Colonic mucosa (tissue), 4 donors: ENCODE results near the gene TGFBR2. TPM values are rescaled to one million over a fixed set of nuclear protein-coding genes. Genes with fewer than 3 reads are reported as not detected.

Source experiments
- DNase-seq: peaks from one replicate; pipeline ENCODE4 v3.0.0-alpha.2; 2020
- H3K27ac ChIP-seq: fragments of 200-600 bp; one replicate; pipeline ENCODE4 v1.8.0; 2021
- H3K27me3 ChIP-seq: fragments of 200-600 bp; one replicate; pipeline ENCODE4 v1.8.0; 2021
- H3K36me3 ChIP-seq: fragments of 200-600 bp; one replicate; pipeline ENCODE4 v1.8.0; 2021
- H3K4me1 ChIP-seq: fragments of 200-600 bp; one replicate; pipeline ENCODE4 v1.8.0; 2021; ENCODE audit warnings: mild to moderate bottlenecking
- H3K4me3 ChIP-seq: fragments of 200-600 bp; one replicate; pipeline ENCODE4 v1.8.0; 2021
- H3K9ac ChIP-seq, 2 donors: one replicate each; pipeline ENCODE4 v1.7.0; 2013; ENCODE audit warnings: control low read depth in 2 of 2, low read depth in 2 of 2, low read length in 2 of 2
- H3K9me3 ChIP-seq: fragments of 200-600 bp; one replicate; pipeline ENCODE4 v1.8.0; 2021
- CTCF ChIP-seq: fragments of 200-600 bp; IDR thresholded peaks from one replicate; pipeline ENCODE4 v1.8.0; 2022; ENCODE audit warnings: antibody characterized with exemption, mild to moderate bottlenecking
- intact Hi-C: fragments of 100-400 bp; cut with DNase I; formaldehyde crosslinking; loops from one replicate; pipeline ENCODE4 v1.14.1; 2022
- total RNA-seq, 2 donors: library from RNA; stranded (reverse); fragmentation: NEBNext Ultra II Directional in 1 of 2; extraction: Animal tissue kit (Norgen Biotek cat#: 25700) in 1 of 2; gene quantifications; one replicate each; pipeline ENCODE4 v1.2.1, GENCODE V29; 2021
- donor health status: healthy.
- donor health status: DM: no; HTN: no; CAD: no.
- donor health status: DM: no; HTN: no; CAD: no.

The TGFBR2 gene
- total RNA-seq, 2 donors from 2014 or later = 32.4 to 53.5 TPM

- Histone ChIP-seq H3K27me3 (no peaks in the 10 kb centered on the region), H3K4me3 (no peak overlapping the region), H3K9ac (no peak overlapping the region), H3K9me3 (no peaks in the 10 kb centered on the region), H3K27ac (no peak overlapping the region), H3K36me3 (no peaks in the 10 kb centered on the region), H3K4me1 (no peaks in the 10 kb centered on the region)
- DNase-seq = no peak
- intact Hi-C loops = no loop called here
- TF ChIP-seq CTCF = no peak
These were observed 136.6 kb downstream of the TGFBR2 start for GRCh38 chr3:30742796-30743619.
